ENCODE data around the gene HSD11B1L.

GRCh38 chr19:5714816-5715215 lies 34.0 kb downstream of the HSD11B1L start:
- TF ChIP-seq ZNF274 (IDR thresholded peaks at IDR 0.05; ENCODE audit: low read depth, low read length) (no peak), YY1 (IDR thresholded peaks at IDR 0.05; ENCODE audit: insufficient read depth, insufficient read length) (no peak), SUZ12 (IDR thresholded peaks at IDR 0.05; ENCODE audit: extremely low read depth, insufficient read depth, insufficient read length) (no peak)

All from NT2/D1 (cell line).